ENCODE measurements around the gene NCOR1. TPM values are rescaled to one million over a fixed set of nuclear protein-coding genes. Genes with fewer than 3 reads are reported as not detected.

Gene NCOR1
- polyA plus RNA-seq, 1 of the 3 experiments (the other 2 are of a cell fraction): 42.1 TPM

DNA sequence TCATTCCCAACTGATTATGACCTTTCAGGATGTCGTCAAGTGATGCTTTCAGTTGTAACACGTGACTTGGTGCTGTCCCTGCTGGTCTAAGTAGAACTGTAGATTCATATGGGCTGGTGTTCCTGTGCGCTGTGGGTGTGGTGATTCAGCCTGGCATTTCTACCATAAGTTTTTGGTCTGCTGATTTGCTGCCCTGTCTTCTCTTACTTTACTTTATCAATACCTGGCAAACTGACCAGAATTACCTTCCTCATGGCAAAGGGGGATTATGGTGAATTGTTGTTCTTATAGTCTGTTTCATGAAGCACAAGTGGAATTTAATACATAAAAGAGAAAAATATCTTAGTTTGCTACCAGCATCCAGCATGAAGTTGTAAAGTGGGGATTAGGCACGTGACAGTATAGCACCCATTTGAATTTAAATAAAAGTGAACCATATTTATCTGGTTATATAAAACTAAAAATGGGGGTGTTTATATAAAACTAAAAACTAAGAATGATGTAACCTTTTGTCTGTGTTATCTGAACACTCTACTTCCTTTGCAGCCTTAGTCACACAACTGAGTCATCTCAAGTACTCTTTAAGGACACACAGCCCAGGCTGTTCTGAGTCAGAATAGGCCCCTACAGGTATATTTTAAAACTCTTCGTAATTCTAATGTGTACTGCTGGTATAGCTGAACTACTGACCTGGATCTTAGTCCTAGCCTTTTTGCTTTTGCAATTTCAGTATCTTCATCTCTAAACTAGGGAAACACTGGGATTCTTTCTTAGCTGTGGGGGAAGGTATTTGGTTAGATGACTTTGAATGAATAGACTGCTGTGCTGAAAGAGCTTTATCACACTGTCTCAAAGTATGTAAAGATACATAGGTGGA lies 187.4 kb downstream of the NCOR1 start (continued):
- TF ChIP-seq, protein P1, sequence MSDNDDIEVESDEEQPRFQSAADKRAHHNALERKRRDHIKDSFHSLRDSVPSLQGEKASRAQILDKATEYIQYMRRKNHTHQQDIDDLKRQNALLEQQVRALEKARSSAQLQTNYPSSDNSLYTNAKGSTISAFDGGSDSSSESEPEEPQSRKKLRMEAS (IDR thresholded peaks at IDR 0.05; ENCODE audit: low read depth): peak; percentile 19; the same call in 1 of the 2 replicates
- TF ChIP-seq REST (IDR thresholded peaks at IDR 0.05; ENCODE audit: low read depth, low read length) (no peak), SIN3A (IDR thresholded peaks at IDR 0.05; ENCODE audit: borderline replicate concordance, low read depth, low read length) (no peak), SMC3 (IDR thresholded peaks at IDR 0.05; ENCODE audit: low read depth, low read length) (no peak)
- TF ChIP-seq, protein P2, sequence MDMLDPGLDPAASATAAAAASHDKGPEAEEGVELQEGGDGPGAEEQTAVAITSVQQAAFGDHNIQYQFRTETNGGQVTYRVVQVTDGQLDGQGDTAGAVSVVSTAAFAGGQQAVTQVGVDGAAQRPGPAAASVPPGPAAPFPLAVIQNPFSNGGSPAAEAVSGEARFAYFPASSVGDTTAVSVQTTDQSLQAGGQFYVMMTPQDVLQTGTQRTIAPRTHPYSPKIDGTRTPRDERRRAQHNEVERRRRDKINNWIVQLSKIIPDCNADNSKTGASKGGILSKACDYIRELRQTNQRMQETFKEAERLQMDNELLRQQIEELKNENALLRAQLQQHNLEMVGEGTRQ (IDR thresholded peaks at IDR 0.05; ENCODE audit: borderline replicate concordance, low read depth, low read length): no peak

- H3K4me3 ChIP-seq (ENCODE audit: low read depth in 2 of 2, low read length in 1 of 2): no peak overlapping the region
- no peak for DNase-seq
- peaks cover 93 to 94% of the 10 kb centered on the region in 2 experiments for H3K36me3 ChIP-seq (replicated peaks in 1 of 2; ENCODE audit: control insufficient read depth in 1 of 2, insufficient read depth in 2 of 2, low read length in 1 of 2)
- ChIA-PET CTCF (interaction anchor here (0.8 to 1.1 kb wide), 2 partner anchors 11 to 13 kb away, joined by 3 to 5 read pairs; no protein-coding TSS in a partner anchor), POLR2A (interaction anchor here (1.2 kb wide), 1 partner anchor 8 kb away, joined by 3 read pairs; no protein-coding TSS in a partner anchor)
- no peaks in the 10 kb centered on the region for H3K27me3 ChIP-seq (ENCODE audit: insufficient read depth)
- H3K4me2 ChIP-seq: no peak overlapping the region
- H3K4me1 ChIP-seq (ENCODE audit: control insufficient read depth in 1 of 2, insufficient read depth in 2 of 2, low read depth in 1 of 2, low read length in 1 of 2): peaks cover 0 to 38% of the 10 kb centered on the region in 2 experiments; a peak in 3 of 4 replicates
- TF ChIP-seq NRF1 (IDR thresholded peaks at IDR 0.05; ENCODE audit: low read depth, low read length) (no peak), EZH2phosphoT487 (IDR thresholded peaks at IDR 0.05; ENCODE audit: borderline replicate concordance, low read depth) (no peak), FOXM1 (IDR thresholded peaks at IDR 0.05; ENCODE audit: low read depth) (no peak), GABPA (IDR thresholded peaks at IDR 0.05; ENCODE audit: low read depth) (no peak), CHD2 (IDR thresholded peaks at IDR 0.05; ENCODE audit: low read length, partially characterized antibody) (no peak)
- TF ChIP-seq, protein P3, sequence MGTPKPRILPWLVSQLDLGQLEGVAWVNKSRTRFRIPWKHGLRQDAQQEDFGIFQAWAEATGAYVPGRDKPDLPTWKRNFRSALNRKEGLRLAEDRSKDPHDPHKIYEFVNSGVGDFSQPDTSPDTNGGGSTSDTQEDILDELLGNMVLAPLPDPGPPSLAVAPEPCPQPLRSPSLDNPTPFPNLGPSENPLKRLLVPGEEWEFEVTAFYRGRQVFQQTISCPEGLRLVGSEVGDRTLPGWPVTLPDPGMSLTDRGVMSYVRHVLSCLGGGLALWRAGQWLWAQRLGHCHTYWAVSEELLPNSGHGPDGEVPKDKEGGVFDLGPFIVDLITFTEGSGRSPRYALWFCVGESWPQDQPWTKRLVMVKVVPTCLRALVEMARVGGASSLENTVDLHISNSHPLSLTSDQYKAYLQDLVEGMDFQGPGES (IDR thresholded peaks at IDR 0.05; ENCODE audit: low read depth, low read length): no peak
- TF ChIP-seq, protein P4, sequence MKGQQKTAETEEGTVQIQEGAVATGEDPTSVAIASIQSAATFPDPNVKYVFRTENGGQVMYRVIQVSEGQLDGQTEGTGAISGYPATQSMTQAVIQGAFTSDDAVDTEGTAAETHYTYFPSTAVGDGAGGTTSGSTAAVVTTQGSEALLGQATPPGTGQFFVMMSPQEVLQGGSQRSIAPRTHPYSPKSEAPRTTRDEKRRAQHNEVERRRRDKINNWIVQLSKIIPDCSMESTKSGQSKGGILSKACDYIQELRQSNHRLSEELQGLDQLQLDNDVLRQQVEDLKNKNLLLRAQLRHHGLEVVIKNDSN (IDR thresholded peaks at IDR 0.05; ENCODE audit: borderline replicate concordance, low read depth): no peak
- TF ChIP-seq, protein P1 (IDR thresholded peaks at IDR 0.05; ENCODE audit: low read depth): no peak
- H3K9ac ChIP-seq: no peak overlapping the region
- no peak overlapping the region for H2AFZ ChIP-seq (ENCODE audit: low read depth)
- WGBS (ENCODE audit: low lambda C conversion rate): 94% methylated on average over 5 of the region's 5 CpGs
- H3K27ac ChIP-seq (ENCODE audit: low read depth in 2 of 2, low read length in 1 of 2): peak overlapping the region in 1 of 2 experiments; percentile 99; a peak in 2 of 4 replicates
- no peaks in the 10 kb centered on the region for H3K9me2 ChIP-seq
- H3F3A ChIP-seq (replicated peaks; ENCODE audit: insufficient read depth): peaks cover 63% of the 10 kb centered on the region
- no peaks in the 10 kb centered on the region for H3K9me3 ChIP-seq
- H4K20me1 ChIP-seq (ENCODE audit: insufficient read depth): 0 out of 2 replicates have a peak, but pooled peaks cover 3% of the 10 kb centered on the region
- peaks cover 60% of the 10 kb centered on the region; the same call in 1 of the 2 replicates for H3K79me2 ChIP-seq (ENCODE audit: insufficient read depth)
Observed at GRCh38 chr17:16026895-16027294, 188.4 kb downstream of the NCOR1 start.
